Immature natural killer cell (primary cell): ENCODE results near the gene CNTLN. TPM values are rescaled to one million over a fixed set of nuclear protein-coding genes. Genes with fewer than 3 reads are reported as not detected.
A peak's percentile ranks its signal among the peaks of the same experiment; 100 is the strongest.
"Not testable (repeated sequence)": the region's sequence is repeated elsewhere in the genome, so short reads cannot be mapped to it uniquely, and the experiment has no call there.

Experiments
- DNase-seq, 3 donors: peaks; one replicate each; pipeline ENCODE4 v3.0.0; 2022; ENCODE audit warnings: mixed read lengths in 1 of 3
- H3K27ac Mint-ChIP-seq, 6 donors: one replicate each; pipeline ENCODE4 v1.8.0; 2020; ENCODE audit warnings: mixed read lengths in 6 of 6, mild to moderate bottlenecking in 5 of 6, inconsistent platforms in 4 of 6, moderate library complexity in 3 of 6
- H3K27me3 Mint-ChIP-seq, 3 donors: one replicate each; pipeline ENCODE4 v1.8.0; 2020 to 2021; ENCODE audit warnings: low read depth in 3 of 3, mild to moderate bottlenecking in 3 of 3, mixed read lengths in 3 of 3, moderate library complexity in 3 of 3, inconsistent platforms in 1 of 3
- H3K36me3 Mint-ChIP-seq, 3 donors: one replicate each; pipeline ENCODE4 v1.8.0; 2020; ENCODE audit warnings: mixed read lengths in 3 of 3, inconsistent platforms in 2 of 3, mild to moderate bottlenecking in 2 of 3
- H3K4me1 Mint-ChIP-seq, 2 donors: one replicate each; pipeline ENCODE4 v1.8.0; 2020; ENCODE audit warnings: inconsistent platforms in 2 of 2, mild to moderate bottlenecking in 2 of 2, mixed read lengths in 2 of 2, moderate library complexity in 1 of 2
- H3K4me3 Mint-ChIP-seq, 5 donors: one replicate each; pipeline ENCODE4 v1.8.0; 2020; ENCODE audit warnings: mild to moderate bottlenecking in 5 of 5, mixed read lengths in 5 of 5, inconsistent platforms in 3 of 5, moderate library complexity in 3 of 5
- H3K9me3 Mint-ChIP-seq, 6 donors: one replicate each; pipeline ENCODE4 v1.8.0; 2020; ENCODE audit warnings: mild to moderate bottlenecking in 6 of 6, mixed read lengths in 6 of 6, inconsistent platforms in 4 of 6, moderate library complexity in 3 of 6
- polyA plus RNA-seq, 3 donors: library from polyadenylated mRNA; unstranded; fragments of 300-500 nt; fragmentation: Illumina TruSeq; gene quantifications; one replicate each; pipeline ENCODE4 v1.2.3, GENCODE V29; 2021

CNTLN gene
- polyA plus RNA-seq, 3 donors from 2014 or later: 0.08 to 0.12 TPM; not detected in 1

DNA sequence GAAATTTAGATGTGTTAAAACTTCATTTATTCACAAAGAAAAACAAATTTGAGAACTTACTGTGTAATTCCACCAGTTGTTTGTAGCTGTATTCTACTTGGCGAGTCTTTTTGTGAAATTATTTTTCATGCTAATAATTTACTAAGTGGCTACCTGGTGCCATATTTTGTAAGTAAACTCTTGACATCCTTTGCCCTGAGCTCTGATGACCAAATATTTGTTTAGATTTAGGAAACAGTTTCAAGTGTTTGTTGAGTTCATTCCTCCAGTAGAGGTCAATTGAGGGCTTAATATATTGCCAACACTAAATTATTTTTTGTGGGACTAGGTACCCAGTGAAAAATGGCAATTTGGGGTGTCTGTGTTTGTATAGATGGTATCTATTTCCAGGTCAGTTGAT lies 3.7 kb downstream of the CNTLN start:
- no peaks in the 10 kb centered on the region for H3K36me3 Mint-ChIP-seq
- H3K4me1 Mint-ChIP-seq: peaks cover 14 to 24% of the 10 kb centered on the region in 2 donors
- no peaks in the 10 kb centered on the region for H3K9me3 Mint-ChIP-seq
- H3K27ac Mint-ChIP-seq: no peak overlapping the region
- no peak overlapping the region for H3K4me3 Mint-ChIP-seq
- no peak for DNase-seq
- H3K27me3 Mint-ChIP-seq: peaks cover 1 to 4% (median 2%) of the 10 kb centered on the region in 3 donors

- Mint-ChIP-seq H3K36me3 (no peaks in the 10 kb centered on the region), H3K9me3 (no peaks in the 10 kb centered on the region), H3K4me1 (peaks cover 4 to 12% of the 10 kb centered on the region in 2 donors), H3K27ac (no peak overlapping the region), H3K4me3 (no peak overlapping the region), H3K27me3 (peaks cover 0 to 2% (median 1%) of the 10 kb centered on the region in 3 donors)
- no peak for DNase-seq
Observed at GRCh38 chr9:17140418-17140817, 5.6 kb downstream of the CNTLN start.

- peaks cover 0 to 4% (median 0%) of the 10 kb centered on the region in 6 donors for H3K9me3 Mint-ChIP-seq
- DNase-seq: no peak
- no peaks in the 10 kb centered on the region for H3K4me1 Mint-ChIP-seq
- peaks cover 0 to 2% (median 2%) of the 10 kb centered on the region in 3 donors for H3K27me3 Mint-ChIP-seq
- no peak overlapping the region for H3K4me3 Mint-ChIP-seq
- no peak overlapping the region for H3K27ac Mint-ChIP-seq
- H3K36me3 Mint-ChIP-seq: peaks cover 0 to 9% (median 8%) of the 10 kb centered on the region in 3 donors
Observed at GRCh38 chr9:17148324-17148723, 13.5 kb downstream of the CNTLN start.

GRCh38 chr9:17159469-17159868 lies 24.6 kb downstream of the CNTLN start:
- Mint-ChIP-seq H3K27ac (no peak overlapping the region), H3K36me3 (no peaks in the 10 kb centered on the region), H3K9me3 (peaks cover 0 to 3% (median 0%) of the 10 kb centered on the region in 6 donors), H3K4me3 (no peak overlapping the region), H3K27me3 (peaks cover 0 to 2% (median 0%) of the 10 kb centered on the region in 3 donors), H3K4me1 (no peaks in the 10 kb centered on the region)
- no peak for DNase-seq

- Mint-ChIP-seq H3K4me1 (no peaks in the 10 kb centered on the region), H3K36me3 (no peaks in the 10 kb centered on the region), H3K27me3 (peaks cover 0 to 2% (median 0%) of the 10 kb centered on the region in 3 donors), H3K4me3 (no peak overlapping the region), H3K27ac (no peak overlapping the region), H3K9me3 (peaks cover 0 to 3% (median 0%) of the 10 kb centered on the region in 6 donors)
- no peak for DNase-seq
Observed at GRCh38 chr9:17160327-17160726, 25.5 kb downstream of the CNTLN start.

DNA sequence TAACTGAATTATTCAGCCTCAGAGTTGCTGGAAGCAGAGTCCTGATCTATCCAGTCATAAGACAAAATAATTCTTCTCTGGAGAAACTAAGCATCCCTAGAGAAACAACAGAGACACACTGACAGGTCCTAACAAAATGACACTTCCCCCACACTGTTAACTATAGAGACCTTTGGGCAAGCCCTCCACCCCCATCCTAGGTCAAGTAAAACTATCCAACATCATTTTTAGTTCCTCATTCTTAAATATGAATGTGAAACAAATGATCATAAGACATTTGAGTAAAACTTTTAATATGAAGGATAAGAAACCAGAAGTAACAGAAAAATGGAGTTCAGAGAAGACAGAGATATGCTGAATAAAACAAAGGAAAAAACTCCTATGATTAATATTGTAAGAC lies 30.9 kb downstream of the CNTLN start:
- DNase-seq: no peak
- Mint-ChIP-seq H3K9me3 (peaks cover 0 to 8% (median 2%) of the 10 kb centered on the region in 6 donors), H3K4me1 (no peaks in the 10 kb centered on the region), H3K4me3 (no peak overlapping the region), H3K27ac (no peak overlapping the region), H3K27me3 (no peaks in the 10 kb centered on the region), H3K36me3 (no peaks in the 10 kb centered on the region)

DNA sequence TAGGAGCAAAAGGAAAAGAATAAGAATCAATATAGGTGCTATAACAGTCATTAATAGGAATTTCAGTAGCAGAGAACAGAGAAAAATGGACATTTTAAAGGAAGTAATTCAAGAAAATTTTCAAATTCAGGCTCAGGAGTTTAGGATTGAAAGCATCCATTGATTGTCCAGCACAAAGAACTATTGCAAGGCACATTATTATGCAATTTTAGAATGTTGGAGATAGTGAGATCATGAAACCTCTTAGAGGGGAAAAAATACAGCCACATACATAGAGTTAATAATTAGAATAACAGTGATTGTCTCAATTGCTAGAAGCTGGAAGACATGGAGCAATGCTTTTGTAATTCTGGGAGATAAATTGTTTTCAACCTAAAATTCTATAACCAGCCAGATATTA lies 31.5 kb downstream of the CNTLN start:
- Mint-ChIP-seq H3K4me1 (no peaks in the 10 kb centered on the region), H3K27me3 (no peaks in the 10 kb centered on the region), H3K4me3 (no peak overlapping the region), H3K9me3 (peaks cover 0 to 8% (median 4%) of the 10 kb centered on the region in 6 donors), H3K27ac (no peak overlapping the region), H3K36me3 (no peaks in the 10 kb centered on the region)
- DNase-seq: no peak

DNA sequence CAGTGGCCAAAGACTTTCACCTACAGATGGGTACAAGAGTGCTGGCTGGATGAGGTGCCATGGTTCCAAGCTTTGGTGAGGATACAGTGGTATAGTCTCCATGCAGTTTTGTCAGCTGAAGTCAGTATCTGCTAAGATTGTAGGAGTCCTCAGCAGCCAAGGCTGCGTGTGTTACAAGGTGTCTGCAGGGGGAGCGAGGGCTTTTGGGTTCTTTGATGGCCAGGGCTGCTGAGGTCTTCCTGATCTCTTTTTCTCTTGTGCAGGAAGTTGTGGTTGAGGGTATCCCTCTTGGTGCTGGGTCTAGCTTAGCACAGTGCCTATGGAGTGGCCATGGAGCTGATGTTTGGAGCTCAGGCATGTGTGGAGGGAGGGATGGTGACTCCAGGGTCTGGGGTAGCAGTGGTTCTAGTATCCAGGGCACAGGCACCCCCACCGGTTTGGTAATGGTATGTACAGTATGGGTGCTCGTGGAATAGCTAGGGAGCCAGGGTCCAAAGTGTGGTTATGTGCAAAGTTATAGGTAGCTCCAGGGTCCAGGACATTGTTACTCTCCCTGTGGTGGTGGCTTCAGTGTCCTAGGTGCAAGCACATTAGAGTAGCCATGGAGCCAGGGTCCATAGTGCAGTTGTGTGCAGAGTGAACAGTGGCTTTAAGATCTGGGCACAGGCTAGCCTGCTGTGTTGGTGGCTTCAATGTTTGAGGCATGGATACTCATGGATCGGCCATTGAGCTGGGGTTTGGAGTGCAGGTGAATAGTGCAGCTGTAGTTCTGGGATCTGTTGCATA lies 36.7 kb downstream of the CNTLN start:
- Mint-ChIP-seq H3K36me3 (no peaks in the 10 kb centered on the region), H3K27ac (peak overlapping the region in 1 of 6 donors; percentile 8), H3K4me3 (no peak overlapping the region), H3K4me1 (no peaks in the 10 kb centered on the region), H3K27me3 (no peaks in the 10 kb centered on the region), H3K9me3 (peaks cover 0 to 12% (median 4%) of the 10 kb centered on the region in 6 donors)
- DNase-seq: no peak

- H3K4me3 Mint-ChIP-seq, DNase-seq, H3K27ac Mint-ChIP-seq, H3K27me3 Mint-ChIP-seq, H3K36me3 Mint-ChIP-seq, H3K4me1 Mint-ChIP-seq: not testable (repeated sequence)
- H3K9me3 Mint-ChIP-seq: peaks cover 0 to 12% (median 4%) of the 10 kb centered on the region in 6 donors
Observed at GRCh38 chr9:17177496-17177895, 42.7 kb downstream of the CNTLN start.

DNA sequence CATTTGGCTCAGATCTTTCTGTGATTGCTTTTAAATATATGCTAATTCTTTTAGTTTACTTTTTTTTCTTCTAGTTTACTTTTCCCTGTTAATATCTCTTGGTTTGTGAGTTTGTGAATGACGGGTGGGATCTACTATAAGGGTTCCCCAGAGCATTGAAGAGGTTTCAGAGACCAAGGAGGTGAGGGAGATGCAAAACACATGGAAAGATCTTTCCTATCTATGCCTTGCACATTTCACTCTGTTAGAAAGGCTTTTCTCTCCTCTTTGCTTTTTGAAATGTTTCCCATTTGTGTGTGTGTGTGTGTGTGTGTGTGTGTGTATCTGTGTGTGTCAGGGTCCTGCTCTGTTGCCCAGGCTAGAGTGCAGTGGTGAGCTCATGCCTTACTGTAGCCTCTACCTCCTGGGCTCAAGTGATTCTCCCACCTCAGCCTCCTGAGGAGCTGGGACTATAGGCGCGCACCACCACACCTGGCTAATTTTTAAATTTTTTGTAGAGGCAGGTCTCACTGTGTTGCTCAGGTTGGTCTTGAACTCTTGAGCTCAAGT lies 50.7 kb downstream of the CNTLN start:
- Mint-ChIP-seq H3K9me3 (no peaks in the 10 kb centered on the region), H3K27me3 (peaks cover 0 to 3% (median 0%) of the 10 kb centered on the region in 3 donors), H3K4me3 (no peak overlapping the region), H3K27ac (peak overlapping the region in 1 of 6 donors; percentile 12), H3K4me1 (no peaks in the 10 kb centered on the region), H3K36me3 (no peaks in the 10 kb centered on the region)
- no peak for DNase-seq

GRCh38 chr9:17191082-17191481 lies 56.2 kb downstream of the CNTLN start:
- H3K4me3 Mint-ChIP-seq: no peak overlapping the region
- no peak for DNase-seq
- no peaks in the 10 kb centered on the region for H3K4me1 Mint-ChIP-seq
- H3K27me3 Mint-ChIP-seq: no peaks in the 10 kb centered on the region
- peaks cover 0 to 4% (median 0%) of the 10 kb centered on the region in 6 donors for H3K9me3 Mint-ChIP-seq
- no peak overlapping the region for H3K27ac Mint-ChIP-seq
- H3K36me3 Mint-ChIP-seq: no peaks in the 10 kb centered on the region

DNA sequence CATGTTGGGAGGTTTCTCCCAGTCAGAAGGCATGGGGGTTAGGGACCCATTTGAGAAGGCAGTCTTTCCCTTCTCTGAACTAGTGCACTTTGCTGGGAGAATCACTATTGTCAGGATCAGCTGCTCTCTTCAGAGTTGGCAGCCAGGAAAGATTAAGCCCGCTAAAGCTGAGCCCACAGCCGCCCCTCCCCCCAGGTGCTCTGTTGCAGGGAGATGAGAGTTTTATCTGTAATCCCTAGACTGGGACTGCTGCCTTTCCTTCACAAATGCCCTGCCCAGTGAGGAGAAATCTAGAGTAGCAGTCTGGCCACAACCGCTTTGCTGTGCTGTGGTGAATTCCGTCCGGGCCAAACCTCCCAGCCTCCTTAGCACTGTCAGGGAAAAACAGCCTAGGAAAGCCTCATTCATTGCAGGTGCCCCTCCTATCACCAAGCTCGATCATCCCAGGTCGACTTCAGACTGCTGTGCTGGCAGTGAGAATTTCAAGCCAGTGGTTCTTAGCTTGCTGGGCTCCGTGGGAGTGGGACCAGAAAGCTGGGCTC lies 69.8 kb downstream of the CNTLN start:
- Mint-ChIP-seq H3K27me3 (peaks cover 0 to 2% (median 0%) of the 10 kb centered on the region in 3 donors), H3K36me3 (peaks cover 0 to 4% (median 0%) of the 10 kb centered on the region in 3 donors), H3K4me1 (no peaks in the 10 kb centered on the region), H3K9me3 (peaks cover 15 to 37% (median 26%) of the 10 kb centered on the region in 6 donors), H3K27ac (no peak overlapping the region), H3K4me3 (no peak overlapping the region)
- no peak for DNase-seq

DNA sequence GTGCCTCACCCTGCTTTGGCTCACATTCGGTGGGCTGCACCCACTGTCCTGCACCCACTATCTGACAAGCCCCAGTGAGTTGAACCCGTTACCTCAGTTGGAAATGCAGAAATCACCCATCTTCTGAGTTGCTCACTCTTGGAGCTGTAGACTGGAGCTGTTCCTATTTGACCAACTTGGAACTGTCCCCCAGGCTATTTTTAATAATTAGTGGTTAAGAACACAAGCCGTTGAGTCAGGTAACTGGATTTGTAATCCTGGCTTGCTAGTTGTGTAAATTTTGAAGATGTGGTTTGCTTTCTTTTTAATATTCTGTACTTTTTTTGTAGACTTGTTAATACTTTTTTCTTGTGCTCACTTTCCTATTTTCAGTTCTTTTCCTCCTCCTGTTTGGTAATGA lies 81.2 kb downstream of the CNTLN start:
- Mint-ChIP-seq H3K27ac (no peak overlapping the region), H3K27me3 (no peaks in the 10 kb centered on the region), H3K9me3 (peaks cover 6 to 40% (median 12%) of the 10 kb centered on the region in 6 donors), H3K4me3 (no peak overlapping the region), H3K36me3 (peaks cover 0 to 8% (median 7%) of the 10 kb centered on the region in 3 donors), H3K4me1 (peaks cover 5 to 7% of the 10 kb centered on the region in 2 donors)
- DNase-seq: no peak

- DNase-seq: no peak
- H3K9me3 Mint-ChIP-seq: peaks cover 6 to 39% (median 12%) of the 10 kb centered on the region in 6 donors
- no peak overlapping the region for H3K4me3 Mint-ChIP-seq
- H3K27ac Mint-ChIP-seq: no peak overlapping the region
- H3K27me3 Mint-ChIP-seq: no peaks in the 10 kb centered on the region
- H3K4me1 Mint-ChIP-seq: peaks cover 5 to 7% of the 10 kb centered on the region in 2 donors
- H3K36me3 Mint-ChIP-seq: peaks cover 0 to 8% (median 7%) of the 10 kb centered on the region in 3 donors
Observed at GRCh38 chr9:17216646-17217045, 81.8 kb downstream of the CNTLN start.
